Hair follicular keratinocyte (primary cell): ENCODE data around the gene YLPM1. TPM values are rescaled to one million over a fixed set of nuclear protein-coding genes. Genes with fewer than 3 reads are reported as not detected.

Experiments used
- total RNA-seq: library from RNA; depleted of rRNA; stranded (reverse); fragments of >200 nt; gene quantifications from 2 replicates; pipeline ENCODE4 v1.2.3, GENCODE V29; 2015

Gene YLPM1, protein sequence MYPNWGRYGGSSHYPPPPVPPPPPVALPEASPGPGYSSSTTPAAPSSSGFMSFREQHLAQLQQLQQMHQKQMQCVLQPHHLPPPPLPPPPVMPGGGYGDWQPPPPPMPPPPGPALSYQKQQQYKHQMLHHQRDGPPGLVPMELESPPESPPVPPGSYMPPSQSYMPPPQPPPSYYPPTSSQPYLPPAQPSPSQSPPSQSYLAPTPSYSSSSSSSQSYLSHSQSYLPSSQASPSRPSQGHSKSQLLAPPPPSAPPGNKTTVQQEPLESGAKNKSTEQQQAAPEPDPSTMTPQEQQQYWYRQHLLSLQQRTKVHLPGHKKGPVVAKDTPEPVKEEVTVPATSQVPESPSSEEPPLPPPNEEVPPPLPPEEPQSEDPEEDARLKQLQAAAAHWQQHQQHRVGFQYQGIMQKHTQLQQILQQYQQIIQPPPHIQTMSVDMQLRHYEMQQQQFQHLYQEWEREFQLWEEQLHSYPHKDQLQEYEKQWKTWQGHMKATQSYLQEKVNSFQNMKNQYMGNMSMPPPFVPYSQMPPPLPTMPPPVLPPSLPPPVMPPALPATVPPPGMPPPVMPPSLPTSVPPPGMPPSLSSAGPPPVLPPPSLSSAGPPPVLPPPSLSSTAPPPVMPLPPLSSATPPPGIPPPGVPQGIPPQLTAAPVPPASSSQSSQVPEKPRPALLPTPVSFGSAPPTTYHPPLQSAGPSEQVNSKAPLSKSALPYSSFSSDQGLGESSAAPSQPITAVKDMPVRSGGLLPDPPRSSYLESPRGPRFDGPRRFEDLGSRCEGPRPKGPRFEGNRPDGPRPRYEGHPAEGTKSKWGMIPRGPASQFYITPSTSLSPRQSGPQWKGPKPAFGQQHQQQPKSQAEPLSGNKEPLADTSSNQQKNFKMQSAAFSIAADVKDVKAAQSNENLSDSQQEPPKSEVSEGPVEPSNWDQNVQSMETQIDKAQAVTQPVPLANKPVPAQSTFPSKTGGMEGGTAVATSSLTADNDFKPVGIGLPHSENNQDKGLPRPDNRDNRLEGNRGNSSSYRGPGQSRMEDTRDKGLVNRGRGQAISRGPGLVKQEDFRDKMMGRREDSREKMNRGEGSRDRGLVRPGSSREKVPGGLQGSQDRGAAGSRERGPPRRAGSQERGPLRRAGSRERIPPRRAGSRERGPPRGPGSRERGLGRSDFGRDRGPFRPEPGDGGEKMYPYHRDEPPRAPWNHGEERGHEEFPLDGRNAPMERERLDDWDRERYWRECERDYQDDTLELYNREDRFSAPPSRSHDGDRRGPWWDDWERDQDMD (N-terminal part only)
- total RNA-seq: 14.4 and 18.1 TPM in 2 replicates

DNA sequence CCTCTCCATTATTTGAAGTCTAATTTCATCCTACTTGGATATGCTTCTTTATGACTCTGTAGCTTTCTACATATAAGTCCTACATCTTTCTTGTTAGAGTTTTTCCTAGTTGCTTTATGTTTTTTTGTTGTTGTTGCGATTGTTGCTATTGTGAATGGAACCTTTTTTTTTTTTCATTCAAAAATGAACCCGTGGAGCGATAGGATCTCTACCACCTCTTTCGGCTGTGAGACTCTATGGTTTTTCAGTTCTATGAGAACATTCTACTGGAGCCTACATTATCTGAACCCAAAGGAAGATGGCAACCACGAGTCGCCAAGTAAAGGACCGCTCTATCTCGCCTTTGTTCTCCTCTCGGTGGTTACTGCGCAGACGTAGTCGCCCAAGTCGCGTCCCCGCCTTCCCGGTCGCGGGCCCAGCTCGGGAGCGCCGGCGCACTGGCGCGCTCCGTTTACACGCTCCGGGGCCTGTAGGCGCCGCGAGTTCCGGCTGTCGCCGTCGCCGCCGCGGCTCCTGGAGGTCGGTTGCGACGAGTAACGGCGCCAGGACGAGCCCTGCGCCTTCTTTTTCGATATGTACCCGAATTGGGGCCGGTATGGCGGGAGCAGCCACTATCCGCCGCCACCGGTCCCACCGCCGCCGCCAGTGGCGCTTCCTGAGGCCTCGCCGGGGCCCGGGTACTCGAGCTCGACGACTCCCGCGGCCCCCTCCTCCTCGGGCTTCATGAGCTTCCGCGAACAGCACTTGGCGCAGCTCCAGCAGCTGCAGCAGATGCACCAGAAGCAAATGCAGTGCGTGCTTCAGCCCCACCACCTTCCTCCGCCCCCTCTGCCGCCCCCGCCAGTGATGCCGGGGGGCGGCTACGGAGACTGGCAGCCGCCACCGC lies at the start of gene YLPM1:
TSS of gene YLPM1 (plus strand) at position 400 of the 886 bp plus-strand sequence. CDS start at position 574, 174 bp downstream.

GRCh38 chr14:74875941-74876913 lies 113.1 kb downstream of the YLPM1 start, which contains the start of gene PROX2:
Gene PROX2, minus strand, starts transcription at chr14:74876145. Its CDS starts 12,311 bp downstream, at chr14:74863834.

GRCh38 chr14:74881431-74882102 lies 118.5 kb downstream of the YLPM1 start, which contains the start of gene DLST:
Gene DLST, plus strand, starts transcription at chr14:74881916. Its CDS starts 38 bp downstream, at chr14:74881954.

Other genes starting within 250 kb of the YLPM1 start
- gene LTBP2, start 151.1 kb upstream of the YLPM1 start, total RNA-seq: 86.1 and 111 TPM in 2 replicates
- gene AREL1, start 50.2 kb upstream of the YLPM1 start, total RNA-seq: 28.0 and 31.5 TPM in 2 replicates
- 18.9 and 22.2 TPM in 2 replicates for gene FCF1, start 50.2 kb upstream of the YLPM1 start, total RNA-seq
- gene PROX2, start 112.8 kb downstream of the YLPM1 start, total RNA-seq: not detected in 2 replicates
- 67.1 and 70.2 TPM in 2 replicates for gene DLST, start 118.6 kb downstream of the YLPM1 start, total RNA-seq
- gene RPS6KL1, start 159.9 kb downstream of the YLPM1 start, total RNA-seq: 2.1 and 3.3 TPM in 2 replicates
- 44.9 and 50.9 TPM in 2 replicates for gene PGF, start 192.3 kb downstream of the YLPM1 start, total RNA-seq
- gene EIF2B2, start 239.6 kb downstream of the YLPM1 start, total RNA-seq: 65.4 and 81.2 TPM in 2 replicates